ENCODE measurements around the gene THAP12. TPM values are rescaled to one million over a fixed set of nuclear protein-coding genes. Genes with fewer than 3 reads are reported as not detected.

The THAP12 gene
- total and polyA plus RNA-seq, 2 donors from 2014 or later = 19.5 to 39.3 TPM

DNA sequence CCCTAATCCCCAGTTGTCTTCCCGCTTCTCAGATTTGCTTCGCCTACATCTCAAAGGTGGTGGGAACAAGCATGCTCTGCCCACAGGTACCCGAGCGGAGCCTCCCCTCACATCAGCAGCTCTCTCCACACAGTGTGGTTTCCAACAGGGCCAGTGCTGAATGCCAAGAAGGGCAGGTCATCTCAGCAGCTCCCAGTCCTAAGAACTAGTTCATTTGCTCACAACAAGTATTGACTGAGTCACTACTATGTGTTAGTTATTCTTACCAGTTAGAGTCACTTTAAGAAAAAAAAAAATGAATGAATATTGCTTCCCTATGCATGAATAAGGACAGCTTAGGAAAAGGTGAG, 66.2 kb downstream of the THAP12 start:
- Histone ChIP-seq H3K4me3 (ENCODE audit: low read length in 3 of 3) (no peak overlapping the region), H3K36me3 (ENCODE audit: control insufficient read depth in 2 of 3, insufficient read depth in 3 of 3, low read length in 3 of 3) (no peaks in the 10 kb centered on the region), H3K4me1 (ENCODE audit: control insufficient read depth in 2 of 3, insufficient read depth in 2 of 3, low read depth in 1 of 3, low read length in 3 of 3) (no peaks in the 10 kb centered on the region), H3K27ac (ENCODE audit: low read depth in 2 of 2, low read length in 2 of 2) (no peak overlapping the region), H3K9ac (ENCODE audit: low read length in 3 of 3) (no peak overlapping the region), H3K9me3 (ENCODE audit: control insufficient read depth in 2 of 3, insufficient read depth in 1 of 3, low read length in 3 of 3) (no peaks in the 10 kb centered on the region), H3K27me3 (ENCODE audit: control insufficient read depth, insufficient read depth, low read length) (no peaks in the 10 kb centered on the region)
- peak in 1 of 5 donors; percentile 22 for DNase-seq
- intact Hi-C loops (cut with DNase I) = loop anchor here (10.0 kb wide), 1 partner anchor 110 kb away; the partner anchor contains the start of gene WNT11
- TF ChIP-seq, protein P1, sequence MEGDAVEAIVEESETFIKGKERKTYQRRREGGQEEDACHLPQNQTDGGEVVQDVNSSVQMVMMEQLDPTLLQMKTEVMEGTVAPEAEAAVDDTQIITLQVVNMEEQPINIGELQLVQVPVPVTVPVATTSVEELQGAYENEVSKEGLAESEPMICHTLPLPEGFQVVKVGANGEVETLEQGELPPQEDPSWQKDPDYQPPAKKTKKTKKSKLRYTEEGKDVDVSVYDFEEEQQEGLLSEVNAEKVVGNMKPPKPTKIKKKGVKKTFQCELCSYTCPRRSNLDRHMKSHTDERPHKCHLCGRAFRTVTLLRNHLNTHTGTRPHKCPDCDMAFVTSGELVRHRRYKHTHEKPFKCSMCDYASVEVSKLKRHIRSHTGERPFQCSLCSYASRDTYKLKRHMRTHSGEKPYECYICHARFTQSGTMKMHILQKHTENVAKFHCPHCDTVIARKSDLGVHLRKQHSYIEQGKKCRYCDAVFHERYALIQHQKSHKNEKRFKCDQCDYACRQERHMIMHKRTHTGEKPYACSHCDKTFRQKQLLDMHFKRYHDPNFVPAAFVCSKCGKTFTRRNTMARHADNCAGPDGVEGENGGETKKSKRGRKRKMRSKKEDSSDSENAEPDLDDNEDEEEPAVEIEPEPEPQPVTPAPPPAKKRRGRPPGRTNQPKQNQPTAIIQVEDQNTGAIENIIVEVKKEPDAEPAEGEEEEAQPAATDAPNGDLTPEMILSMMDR (IDR thresholded peaks at IDR 0.05; ENCODE audit: borderline replicate concordance, extremely low read depth, insufficient read depth) = no peak
- no peak for FAIRE-seq

DNA sequence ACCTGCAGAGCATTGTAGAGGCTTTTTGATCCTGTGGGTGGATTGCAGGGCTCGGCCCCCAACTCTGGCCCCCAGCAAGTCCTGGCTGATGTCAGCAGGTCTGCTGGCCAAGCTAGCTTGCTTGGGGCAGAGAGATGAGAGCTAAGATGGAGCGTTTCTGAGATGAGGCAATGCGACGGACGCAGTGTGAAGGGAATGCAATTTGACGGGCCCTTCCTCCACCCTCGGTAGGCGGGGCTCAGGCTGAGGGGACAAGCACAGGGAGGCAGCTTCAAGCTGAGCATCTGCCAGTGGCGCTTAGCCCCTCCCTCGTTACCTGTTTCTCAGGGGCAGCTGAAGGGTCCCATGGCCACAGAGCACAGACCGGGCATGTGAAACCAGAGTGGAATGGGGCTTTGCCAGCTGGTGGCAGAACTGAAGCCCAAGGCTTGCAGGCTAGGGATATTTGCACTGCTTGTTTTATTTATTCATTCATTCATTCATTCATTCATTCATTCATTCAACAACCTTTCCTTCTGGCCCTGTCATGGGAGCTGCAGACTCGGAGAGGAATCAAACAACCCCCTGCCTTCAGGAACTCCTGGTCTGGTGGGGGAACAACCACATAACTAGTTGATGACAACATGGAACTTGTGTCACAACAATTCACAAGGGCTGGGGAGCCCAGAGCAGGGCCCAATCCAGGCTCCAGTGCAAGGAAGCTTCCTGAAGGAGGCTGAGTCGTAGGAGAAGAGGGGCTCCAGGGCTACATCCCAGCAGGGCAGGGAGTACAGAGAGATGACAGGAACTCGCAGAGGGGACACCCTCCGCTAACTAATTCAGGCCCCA, 66.8 kb downstream of the THAP12 start:
- DNase-seq = peak in 1 of 5 donors; percentile 49
- TF ChIP-seq, protein P1 (IDR thresholded peaks at IDR 0.05; ENCODE audit: borderline replicate concordance, extremely low read depth, insufficient read depth) = no peak
- no peaks in the 10 kb centered on the region for H3K27me3 ChIP-seq (ENCODE audit: control insufficient read depth, insufficient read depth, low read length)
- no peaks in the 10 kb centered on the region for H3K9me3 ChIP-seq (ENCODE audit: control insufficient read depth in 2 of 3, insufficient read depth in 1 of 3, low read length in 3 of 3)
- no peak for FAIRE-seq
- H3K36me3 ChIP-seq (ENCODE audit: control insufficient read depth in 2 of 3, insufficient read depth in 3 of 3, low read length in 3 of 3) = no peaks in the 10 kb centered on the region
- no peak overlapping the region for H3K4me3 ChIP-seq (ENCODE audit: low read length in 3 of 3)
- H3K4me1 ChIP-seq (ENCODE audit: control insufficient read depth in 2 of 3, insufficient read depth in 2 of 3, low read depth in 1 of 3, low read length in 3 of 3) = no peaks in the 10 kb centered on the region
- H3K27ac ChIP-seq (ENCODE audit: low read depth in 2 of 2, low read length in 2 of 2) = no peak overlapping the region
- intact Hi-C loops (cut with DNase I) = loop anchor here (10.0 kb wide), 1 partner anchor 109 kb away; the partner anchor contains the start of gene WNT11
- H3K9ac ChIP-seq (ENCODE audit: low read length in 3 of 3) = no peak overlapping the region

DNA sequence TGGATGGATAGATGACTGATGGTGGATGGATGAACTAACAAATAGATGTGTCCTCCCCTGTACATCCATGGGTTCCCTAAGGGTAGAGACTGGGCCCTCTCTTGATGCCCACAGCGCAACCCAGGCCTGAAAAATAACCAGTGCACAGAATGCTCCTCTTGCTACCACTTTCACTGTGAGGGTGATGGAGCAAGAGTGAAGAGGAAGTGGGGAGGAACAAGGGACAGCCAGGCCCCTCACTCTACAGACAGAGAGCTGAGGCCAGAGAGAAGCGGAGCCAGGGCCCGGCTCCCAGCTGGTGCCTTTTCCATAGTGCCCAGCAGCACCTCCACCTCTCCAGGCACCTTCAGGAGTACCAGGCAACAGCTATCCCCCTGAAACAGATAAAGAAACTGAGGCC, 67.7 kb downstream of the THAP12 start:
- Histone ChIP-seq H3K36me3 (ENCODE audit: control insufficient read depth in 2 of 3, insufficient read depth in 3 of 3, low read length in 3 of 3) (no peaks in the 10 kb centered on the region), H3K4me1 (ENCODE audit: control insufficient read depth in 2 of 3, insufficient read depth in 2 of 3, low read depth in 1 of 3, low read length in 3 of 3) (no peaks in the 10 kb centered on the region), H3K9me3 (ENCODE audit: control insufficient read depth in 2 of 3, insufficient read depth in 1 of 3, low read length in 3 of 3) (no peaks in the 10 kb centered on the region), H3K9ac (ENCODE audit: low read length in 3 of 3) (no peak overlapping the region), H3K4me3 (ENCODE audit: low read length in 3 of 3) (no peak overlapping the region), H3K27me3 (ENCODE audit: control insufficient read depth, insufficient read depth, low read length) (no peaks in the 10 kb centered on the region), H3K27ac (ENCODE audit: low read depth in 2 of 2, low read length in 2 of 2) (no peak overlapping the region)
- TF ChIP-seq, protein P1 (IDR thresholded peaks at IDR 0.05; ENCODE audit: borderline replicate concordance, extremely low read depth, insufficient read depth) = no peak
- FAIRE-seq (no peak), DNase-seq (peak in 1 of 5 donors; percentile 27)
- intact Hi-C loops (cut with DNase I) = loop anchor here (10.0 kb wide), 1 partner anchor 108 kb away; the partner anchor contains the start of gene WNT11

Measured in kidney (tissue), 14 donors.